ENCODE data around the gene ERC1.

The ERC1 gene

GRCh38 chr12:1517734-1518525 is 526.9 kb downstream of the ERC1 start:
- FAIRE-seq (peak; percentile 51), DNase-seq (ENCODE audit: insufficient read length, low spot score) (no peak)
- TF ChIP-seq TAF1 (IDR thresholded peaks at IDR 0.05; ENCODE audit: low read depth, low read length) (no peak), SPI1 (IDR thresholded peaks at IDR 0.05; ENCODE audit: low read depth, low read length) (no peak), PAX5 (IDR thresholded peaks at IDR 0.05; ENCODE audit: insufficient read depth, low read length, severe bottlenecking) (no peak), POLR2A (IDR thresholded peaks at IDR 0.05; ENCODE audit: low read depth, low read length) (no peak), POLR2AphosphoS5 (IDR thresholded peaks at IDR 0.05; ENCODE audit: low read depth, low read length) (no peak), POU2F2 (IDR thresholded peaks at IDR 0.05; ENCODE audit: low read depth, low read length) (no peak)

- TF ChIP-seq POLR2AphosphoS5 (IDR thresholded peaks at IDR 0.05; ENCODE audit: low read depth, low read length) (no peak), TAF1 (IDR thresholded peaks at IDR 0.05; ENCODE audit: low read depth, low read length) (no peak), SPI1 (IDR thresholded peaks at IDR 0.05; ENCODE audit: low read depth, low read length) (no peak), POLR2A (IDR thresholded peaks at IDR 0.05; ENCODE audit: low read depth, low read length) (no peak), POU2F2 (IDR thresholded peaks at IDR 0.05; ENCODE audit: low read depth, low read length) (no peak), PAX5 (IDR thresholded peaks at IDR 0.05; ENCODE audit: insufficient read depth, low read length, severe bottlenecking) (no peak)
- DNase-seq (ENCODE audit: insufficient read length, low spot score) (no peak), FAIRE-seq (no peak)
Observed at GRCh38 chr12:1518591-1519516, 527.8 kb downstream of the ERC1 start.

GRCh38 chr12:1519642-1520041 is 528.6 kb downstream of the ERC1 start:
- no peak for TF ChIP-seq SPI1 (IDR thresholded peaks at IDR 0.05; ENCODE audit: low read depth, low read length)
- no peak for TF ChIP-seq PAX5 (IDR thresholded peaks at IDR 0.05; ENCODE audit: insufficient read depth, low read length, severe bottlenecking)
- no peak for TF ChIP-seq TAF1 (IDR thresholded peaks at IDR 0.05; ENCODE audit: low read depth, low read length)
- no peak for TF ChIP-seq POLR2A (IDR thresholded peaks at IDR 0.05; ENCODE audit: low read depth, low read length)
- TF ChIP-seq POU2F2 (IDR thresholded peaks at IDR 0.05; ENCODE audit: low read depth, low read length), result no peak
- no peak for TF ChIP-seq POLR2AphosphoS5 (IDR thresholded peaks at IDR 0.05; ENCODE audit: low read depth, low read length)
- DNase-seq (ENCODE audit: insufficient read length, low spot score) (no peak), FAIRE-seq (no peak)

- FAIRE-seq, result no peak
- TF ChIP-seq SPI1 (IDR thresholded peaks at IDR 0.05; ENCODE audit: low read depth, low read length), result no peak
- no peak for DNase-seq (ENCODE audit: insufficient read length, low spot score)
Observed at GRCh38 chr12:1523046-1523445, 532.0 kb downstream of the ERC1 start.

- FAIRE-seq, result no peak
- TF ChIP-seq POU2F2 (IDR thresholded peaks at IDR 0.05; ENCODE audit: low read depth, low read length), result no peak
- TF ChIP-seq PAX5 (IDR thresholded peaks at IDR 0.05; ENCODE audit: insufficient read depth, low read length, severe bottlenecking), result no peak
- no peak for TF ChIP-seq POLR2A (IDR thresholded peaks at IDR 0.05; ENCODE audit: low read depth, low read length)
- TF ChIP-seq SPI1 (IDR thresholded peaks at IDR 0.05; ENCODE audit: low read depth, low read length), result no peak
- no peak for TF ChIP-seq TAF1 (IDR thresholded peaks at IDR 0.05; ENCODE audit: low read depth, low read length)
- TF ChIP-seq POLR2AphosphoS5 (IDR thresholded peaks at IDR 0.05; ENCODE audit: low read depth, low read length), result no peak
- no peak for DNase-seq (ENCODE audit: insufficient read length, low spot score)
Observed at GRCh38 chr12:1523558-1524050, 532.6 kb downstream of the ERC1 start.

GRCh38 chr12:1525858-1526257 is 534.8 kb downstream of the ERC1 start:
- DNase-seq (ENCODE audit: insufficient read length, low spot score) (no peak), FAIRE-seq (no peak)
- TF ChIP-seq POU2F2 (IDR thresholded peaks at IDR 0.05; ENCODE audit: low read depth, low read length) (no peak), TAF1 (IDR thresholded peaks at IDR 0.05; ENCODE audit: low read depth, low read length) (no peak), POLR2AphosphoS5 (IDR thresholded peaks at IDR 0.05; ENCODE audit: low read depth, low read length) (no peak), POLR2A (IDR thresholded peaks at IDR 0.05; ENCODE audit: low read depth, low read length) (no peak), SPI1 (IDR thresholded peaks at IDR 0.05; ENCODE audit: low read depth, low read length) (no peak), PAX5 (IDR thresholded peaks at IDR 0.05; ENCODE audit: insufficient read depth, low read length, severe bottlenecking) (no peak)

- TF ChIP-seq PAX5 (IDR thresholded peaks at IDR 0.05; ENCODE audit: insufficient read depth, low read length, severe bottlenecking), result no peak
- no peak for TF ChIP-seq POLR2AphosphoS5 (IDR thresholded peaks at IDR 0.05; ENCODE audit: low read depth, low read length)
- TF ChIP-seq POU2F2 (IDR thresholded peaks at IDR 0.05; ENCODE audit: low read depth, low read length), result no peak
- no peak for TF ChIP-seq SPI1 (IDR thresholded peaks at IDR 0.05; ENCODE audit: low read depth, low read length)
- no peak for TF ChIP-seq POLR2A (IDR thresholded peaks at IDR 0.05; ENCODE audit: low read depth, low read length)
- FAIRE-seq, result peak; percentile 50
Observed at GRCh38 chr12:1527789-1528188, 536.8 kb downstream of the ERC1 start.

GRCh38 chr12:1528791-1529190 is 537.8 kb downstream of the ERC1 start:
- DNase-seq (ENCODE audit: insufficient read length, low spot score) (no peak), FAIRE-seq (peak; percentile 75)
- no peak for TF ChIP-seq POLR2AphosphoS5 (IDR thresholded peaks at IDR 0.05; ENCODE audit: low read depth, low read length)
- TF ChIP-seq SPI1 (IDR thresholded peaks at IDR 0.05; ENCODE audit: low read depth, low read length), result no peak
- no peak for TF ChIP-seq TAF1 (IDR thresholded peaks at IDR 0.05; ENCODE audit: low read depth, low read length)
- no peak for TF ChIP-seq PAX5 (IDR thresholded peaks at IDR 0.05; ENCODE audit: insufficient read depth, low read length, severe bottlenecking)
- TF ChIP-seq POLR2A (IDR thresholded peaks at IDR 0.05; ENCODE audit: low read depth, low read length), result no peak
- TF ChIP-seq POU2F2 (IDR thresholded peaks at IDR 0.05; ENCODE audit: low read depth, low read length), result no peak

More at GRCh38 chr12:1527789-1528188, 536.8 kb downstream of the ERC1 start:
- DNase-seq (ENCODE audit: insufficient read length, low spot score), result no peak

GRCh38 chr12:1529228-1529861 is 538.3 kb downstream of the ERC1 start:
- TF ChIP-seq POU2F2 (IDR thresholded peaks at IDR 0.05; ENCODE audit: low read depth, low read length) (no peak), TAF1 (IDR thresholded peaks at IDR 0.05; ENCODE audit: low read depth, low read length) (no peak), SPI1 (IDR thresholded peaks at IDR 0.05; ENCODE audit: low read depth, low read length) (no peak), POLR2A (IDR thresholded peaks at IDR 0.05; ENCODE audit: low read depth, low read length) (no peak), POLR2AphosphoS5 (IDR thresholded peaks at IDR 0.05; ENCODE audit: low read depth, low read length) (no peak), PAX5 (IDR thresholded peaks at IDR 0.05; ENCODE audit: insufficient read depth, low read length, severe bottlenecking) (no peak)
- FAIRE-seq (no peak), DNase-seq (ENCODE audit: insufficient read length, low spot score) (no peak)
